GM12874 (cell line): ENCODE measurements around the gene LMO4.

Source experiments
- CTCF ChIP-seq: IDR thresholded peaks from 2 replicates; pipeline ENCODE4 v1.5.1; 2011; ENCODE audit warnings: low read depth, mild to moderate bottlenecking, control low read depth, low read length, moderate library complexity; ENCODE audit not compliant: insufficient read depth

Gene LMO4

GRCh38 chr1:87367549-87367948 is 38.9 kb downstream of the LMO4 start:
- no peak for TF ChIP-seq CTCF

GRCh38 chr1:87368907-87369306 is 40.2 kb downstream of the LMO4 start:
- TF ChIP-seq CTCF, result no peak

- TF ChIP-seq CTCF, result no peak
These were observed 41.2 kb downstream of the LMO4 start for GRCh38 chr1:87369736-87370478.

GRCh38 chr1:87370544-87370943 is 41.9 kb downstream of the LMO4 start:
- TF ChIP-seq CTCF, result no peak

- TF ChIP-seq CTCF, result no peak
These were observed 50.6 kb downstream of the LMO4 start for GRCh38 chr1:87379306-87379705.

GRCh38 chr1:87386217-87386790 is 57.6 kb downstream of the LMO4 start:
- TF ChIP-seq CTCF, result no peak

GRCh38 chr1:87388411-87388810 is 59.7 kb downstream of the LMO4 start:
- TF ChIP-seq CTCF, result no peak
